ENCODE results near the gene DHX9. TPM values are rescaled to one million over a fixed set of nuclear protein-coding genes. Genes with fewer than 3 reads are reported as not detected.

Gene DHX9
- total RNA-seq, 1 donor from 2014 or later: 61.9 TPM

GRCh38 chr1:182927693-182928433, 88.7 kb downstream of the DHX9 start:
- no peak overlapping the region for H3K4me3 ChIP-seq
- H3K27ac ChIP-seq (replicated peaks): no peak overlapping the region
- no peaks in the 10 kb centered on the region for H3K4me1 ChIP-seq
- no peak for DNase-seq
- TF ChIP-seq CTCF (IDR thresholded peaks at IDR 0.05; ENCODE audit: borderline replicate concordance): no peak
- H3K9me3 ChIP-seq (replicated peaks): peaks cover under 1% of the 10 kb centered on the region
- intact Hi-C loops (cut with micrococcal nuclease): no loop called here
- no peaks in the 10 kb centered on the region for H3K36me3 ChIP-seq
- H3K27me3 ChIP-seq (ENCODE audit: low read depth): peaks cover 4% of the 10 kb centered on the region

- no peak overlapping the region for H3K27ac ChIP-seq (replicated peaks)
- DNase-seq: no peak
- no peaks in the 10 kb centered on the region for H3K36me3 ChIP-seq
- no peak for TF ChIP-seq CTCF (IDR thresholded peaks at IDR 0.05; ENCODE audit: borderline replicate concordance)
- H3K4me1 ChIP-seq: no peaks in the 10 kb centered on the region
- peaks cover 24% of the 10 kb centered on the region for H3K9me3 ChIP-seq (replicated peaks)
- intact Hi-C loops (cut with micrococcal nuclease): no loop called here
- H3K27me3 ChIP-seq (ENCODE audit: low read depth): peaks cover 4% of the 10 kb centered on the region
- no peak overlapping the region for H3K4me3 ChIP-seq
These were observed 91.8 kb downstream of the DHX9 start for GRCh38 chr1:182930985-182931384.

- DNase-seq: no peak
- Histone ChIP-seq H3K4me1 (no peaks in the 10 kb centered on the region), H3K36me3 (no peaks in the 10 kb centered on the region), H3K4me3 (no peak overlapping the region), H3K27ac (replicated peaks) (no peak overlapping the region), H3K27me3 (ENCODE audit: low read depth) (peaks cover 5% of the 10 kb centered on the region), H3K9me3 (replicated peaks) (peaks cover 33% of the 10 kb centered on the region)
- intact Hi-C loops (cut with micrococcal nuclease): no loop called here
- TF ChIP-seq CTCF (IDR thresholded peaks at IDR 0.05; ENCODE audit: borderline replicate concordance): no peak
These were observed 96.6 kb downstream of the DHX9 start for GRCh38 chr1:182935716-182936115.

Other genes with a start within 250 kb of the DHX9 start
- gene RGS16, start 235.0 kb upstream of the DHX9 start, total RNA-seq: 0.88 TPM
- 0.05 TPM for gene RGS8, start 154.8 kb upstream of the DHX9 start, total RNA-seq
- gene NPL, start 49.6 kb upstream of the DHX9 start, total RNA-seq: 5.3 TPM
- gene SHCBP1L, start 113.8 kb downstream of the DHX9 start, total RNA-seq: not detected
- gene LAMC1, start 184.1 kb downstream of the DHX9 start, total RNA-seq: 84.1 TPM